ENCODE measurements around the gene ZNF654. TPM values are rescaled to one million over a fixed set of nuclear protein-coding genes. Genes with fewer than 3 reads are reported as not detected.

The ZNF654 gene
- total RNA-seq, 3 donors from 2014 or later (not counting 1 experiment from before 2014, with no cell fraction given), result 11.9 to 16.7 (median 12.2) TPM

- intact Hi-C loops (cut with micrococcal nuclease), result loop anchor here (2.0 to 5.0 kb wide), 3 partner anchors 27 to 831 kb away; partner anchors contain the start of gene CHMP2B
- no peaks in the 10 kb centered on the region for H3K9me3 Mint-ChIP-seq
- H3K36me3 Mint-ChIP-seq, result peaks cover 19% of the 10 kb centered on the region
Observed at GRCh38 chr3:88058306-88058580, 812 bp upstream of the ZNF654 start.

GRCh38 chr3:88059380-88060170, 520 bp downstream of the ZNF654 start:
- H3K9me3 Mint-ChIP-seq, result no peaks in the 10 kb centered on the region
- peak overlapping the region; percentile 99 for H3K4me3 Mint-ChIP-seq
- H3K27me3 Mint-ChIP-seq (ENCODE audit: low read depth in 2 of 2), result no peaks in the 10 kb centered on the region
- H3K36me3 ChIP-seq (ENCODE audit: control insufficient read depth, insufficient read depth, low read length), result peaks cover 20% of the 10 kb centered on the region
- DNase-seq, result peak in 1 of 2 donors; percentile 16
- H3K4me1 Mint-ChIP-seq, result peaks cover 60 to 63% of the 10 kb centered on the region in 2 donors
- H3K4me3 ChIP-seq (ENCODE audit: low read length), result peak overlapping the region; percentile 86
- peak overlapping the region; percentile 79 for H3K27ac ChIP-seq (ENCODE audit: low read length)
- intact Hi-C loops (cut with micrococcal nuclease), result loop anchor here (1.0 to 5.0 kb wide), 4 partner anchors 29 to 833 kb away; partner anchors contain the start of genes C3orf38 and CHMP2B
- H3K9me3 ChIP-seq (ENCODE audit: control insufficient read depth, insufficient read depth, low read length), result no peaks in the 10 kb centered on the region
- peaks cover 8% of the 10 kb centered on the region for H3K4me1 ChIP-seq (ENCODE audit: control insufficient read depth, insufficient read depth, low read length)
- WGBS (ENCODE audit: insufficient coverage), result under 1% methylated on average over 41 of the region's 45 CpGs
- ATAC-seq, result no peak
- H3K27ac Mint-ChIP-seq, result peak overlapping the region; percentile 90 to 97
- peaks cover 17% of the 10 kb centered on the region for H3K36me3 Mint-ChIP-seq
- no peaks in the 10 kb centered on the region for H3K27me3 ChIP-seq (ENCODE audit: control insufficient read depth, insufficient read depth, low read length)
- no peak for TF ChIP-seq CTCF (IDR thresholded peaks at IDR 0.05)

More at GRCh38 chr3:88058306-88058580, 812 bp upstream of the ZNF654 start:
- Histone ChIP-seq H3K4me3 (ENCODE audit: low read length) (peak overlapping the region; percentile 98), H3K27ac (ENCODE audit: low read length) (peak overlapping the region; percentile 98), H3K4me1 (ENCODE audit: control insufficient read depth, insufficient read depth, low read length) (peaks cover 8% of the 10 kb centered on the region), H3K36me3 (ENCODE audit: control insufficient read depth, insufficient read depth, low read length) (peaks cover 28% of the 10 kb centered on the region), H3K27me3 (ENCODE audit: control insufficient read depth, insufficient read depth, low read length) (no peaks in the 10 kb centered on the region), H3K9me3 (ENCODE audit: control insufficient read depth, insufficient read depth, low read length) (no peaks in the 10 kb centered on the region)
- peak overlapping the region; percentile 99 for H3K4me3 Mint-ChIP-seq
- WGBS (ENCODE audit: insufficient coverage), result under 1% methylated on average over 24 of the region's 24 CpGs
- H3K27me3 Mint-ChIP-seq (ENCODE audit: low read depth in 2 of 2), result no peaks in the 10 kb centered on the region
- no peak for TF ChIP-seq CTCF (IDR thresholded peaks at IDR 0.05)
- H3K27ac Mint-ChIP-seq, result peak overlapping the region; percentile 90 to 97
- no peak for ATAC-seq
- H3K4me1 Mint-ChIP-seq, result peaks cover 53 to 54% of the 10 kb centered on the region in 2 donors
- no peak for DNase-seq

- intact Hi-C loops (cut with micrococcal nuclease), result no loop called here
- no peak for DNase-seq
- H3K27ac Mint-ChIP-seq, result no peak overlapping the region
- peaks cover 4% of the 10 kb centered on the region for H3K36me3 ChIP-seq (ENCODE audit: control insufficient read depth, insufficient read depth, low read length)
- H3K4me3 Mint-ChIP-seq, result peak overlapping the region; percentile 13
- 30% methylated on average over 1 of the region's 1 CpG for WGBS (ENCODE audit: insufficient coverage)
- H3K27me3 Mint-ChIP-seq (ENCODE audit: low read depth in 2 of 2), result no peaks in the 10 kb centered on the region
- peaks cover 8% of the 10 kb centered on the region for H3K4me1 ChIP-seq (ENCODE audit: control insufficient read depth, insufficient read depth, low read length)
- no peaks in the 10 kb centered on the region for H3K9me3 ChIP-seq (ENCODE audit: control insufficient read depth, insufficient read depth, low read length)
- peaks cover 49 to 52% of the 10 kb centered on the region in 2 donors for H3K4me1 Mint-ChIP-seq
- ATAC-seq, result no peak
- TF ChIP-seq CTCF (IDR thresholded peaks at IDR 0.05), result no peak
- no peaks in the 10 kb centered on the region for H3K9me3 Mint-ChIP-seq
- no peak overlapping the region for H3K4me3 ChIP-seq (ENCODE audit: low read length)
- H3K36me3 Mint-ChIP-seq, result no peaks in the 10 kb centered on the region
- no peaks in the 10 kb centered on the region for H3K27me3 ChIP-seq (ENCODE audit: control insufficient read depth, insufficient read depth, low read length)
- H3K27ac ChIP-seq (ENCODE audit: low read length), result no peak overlapping the region
Observed at GRCh38 chr3:88061746-88062145, 2.7 kb downstream of the ZNF654 start.
